Natural killer cell (primary cell): ENCODE results near the gene MAPKAPK2. TPM values are rescaled to one million over a fixed set of nuclear protein-coding genes. Genes with fewer than 3 reads are reported as not detected.
A peak's percentile ranks its signal among the peaks of the same experiment; 100 is the strongest.
"Not testable (repeated sequence)": the region's sequence is repeated elsewhere in the genome, so short reads cannot be mapped to it uniquely, and the experiment has no call there.

Source experiments
- ATAC-seq, 3 donors: fragments of 150-1000 bp in 2 of 3; fragments of 200-7000 bp in 1 of 3; cut with Tn5 transposase; 1 replicate in 1 of 3; 2 replicates in 2 of 3; pipeline ENCODE4 v1.10.0; 2021; ENCODE audit warnings: mild to moderate bottlenecking in 2 of 3, moderate library complexity in 2 of 3
- DNase-seq, 2 donors: peaks; one replicate each; pipeline versions ENCODE4 v3.0.0 to v3.0.0-alpha.2; 2013 to 2021; ENCODE audit warnings: mixed read lengths in 1 of 2
- H3K27ac ChIP-seq: one replicate; pipeline ENCODE4 v1.5.1; 2013; ENCODE audit warnings: mild to moderate bottlenecking, low read length
- H3K27me3 ChIP-seq: one replicate; pipeline ENCODE4 v1.6.1; 2013; ENCODE audit warnings: low read length; ENCODE audit not compliant: control insufficient read depth, insufficient read depth
- H3K36me3 ChIP-seq: one replicate; pipeline ENCODE4 v1.6.1; 2013; ENCODE audit warnings: low read length; ENCODE audit not compliant: control insufficient read depth, insufficient read depth
- H3K4me1 ChIP-seq: one replicate; pipeline ENCODE4 v1.6.1; 2013; ENCODE audit warnings: low read length; ENCODE audit not compliant: control insufficient read depth, insufficient read depth
- H3K4me3 ChIP-seq: one replicate; pipeline ENCODE4 v1.5.1; 2013; ENCODE audit warnings: low read length
- H3K9me3 ChIP-seq: one replicate; pipeline ENCODE4 v1.6.1; 2013; ENCODE audit warnings: low read length; ENCODE audit not compliant: control insufficient read depth, insufficient read depth
- H3K27ac Mint-ChIP-seq, 2 donors: one replicate each; pipeline ENCODE4 v1.8.0; 2022; ENCODE audit warnings: mild to moderate bottlenecking in 2 of 2, mixed read lengths in 2 of 2, moderate library complexity in 1 of 2
- H3K27me3 Mint-ChIP-seq, 2 donors: one replicate each; pipeline ENCODE4 v1.8.0; 2022; ENCODE audit warnings: low read depth in 2 of 2, mixed read lengths in 2 of 2
- H3K36me3 Mint-ChIP-seq: one replicate; pipeline ENCODE4 v1.8.0; 2022; ENCODE audit warnings: mixed read lengths
- H3K4me1 Mint-ChIP-seq, 2 donors: one replicate each; pipeline ENCODE4 v1.8.0; 2022; ENCODE audit warnings: mixed read lengths in 2 of 2
- H3K4me3 Mint-ChIP-seq: one replicate; pipeline ENCODE4 v1.8.0; 2022; ENCODE audit warnings: mild to moderate bottlenecking, moderate library complexity, mixed read lengths
- H3K9me3 Mint-ChIP-seq, 2 donors: one replicate each; pipeline ENCODE4 v1.8.0; 2022; ENCODE audit warnings: mixed read lengths in 2 of 2
- CTCF ChIP-seq: fragments of 200-600 bp; IDR thresholded peaks from one replicate; pipeline ENCODE4 v1.8.0; 2022; ENCODE audit warnings: antibody characterized with exemption
- WGBS: methylation state at CpG from one replicate; pipeline ENCODE4 v1.1.7; 2013; ENCODE audit warnings: missing lambda C conversion rate; ENCODE audit not compliant: insufficient coverage; 5-methylcytosine and 5-hydroxymethylcytosine counted together
- intact Hi-C: fragments of 100-400 bp; cut with micrococcal nuclease; formaldehyde crosslinking; loops from one replicate; pipeline ENCODE4 v1.14.2; 2022
- total RNA-seq, 4 donors: library from RNA; stranded (reverse); fragments of 120-200 nt in 1 of 4; gene quantifications; one replicate each; pipeline versions ENCODE4 v1.2.3 to v1.2.4, GENCODE V29; 2013 to 2022

The MAPKAPK2 gene
- total RNA-seq, 3 donors from 2014 or later (not counting 1 experiment from before 2014, with no cell fraction given) = 137 to 197 (median 178) TPM

GRCh38 chr1:206636671-206637070 lies 48.0 kb upstream of the MAPKAPK2 start:
- intact Hi-C loops = loop anchor here (10.0 kb wide), 2 partner anchors 168 to 278 kb away; no protein-coding TSS in a partner anchor
- H3K9me3 Mint-ChIP-seq = no peaks in the 10 kb centered on the region
- H3K36me3 Mint-ChIP-seq = no peaks in the 10 kb centered on the region
- H3K27ac Mint-ChIP-seq = no peak overlapping the region
- H3K36me3 ChIP-seq = no peaks in the 10 kb centered on the region
- peak overlapping the region; percentile 69 for H3K4me3 Mint-ChIP-seq
- ATAC-seq = no peak
- no peak for TF ChIP-seq CTCF
- DNase-seq = no peak
- H3K4me3 ChIP-seq = no peak overlapping the region
- H3K9me3 ChIP-seq = no peaks in the 10 kb centered on the region
- WGBS = 67% methylated on average over 3 of the region's 4 CpGs
- H3K4me1 ChIP-seq = peaks cover 17% of the 10 kb centered on the region
- H3K27ac ChIP-seq = no peak overlapping the region
- peaks cover 10 to 21% of the 10 kb centered on the region in 2 donors for H3K4me1 Mint-ChIP-seq
- H3K27me3 ChIP-seq = peaks cover 8% of the 10 kb centered on the region
- peaks cover 20 to 32% of the 10 kb centered on the region in 2 donors for H3K27me3 Mint-ChIP-seq

GRCh38 chr1:206637605-206638004 lies 47.1 kb upstream of the MAPKAPK2 start:
- no peak overlapping the region for H3K4me3 ChIP-seq
- intact Hi-C loops = loop anchor here (10.0 kb wide), 2 partner anchors 167 to 277 kb away; no protein-coding TSS in a partner anchor
- H3K4me1 ChIP-seq = peaks cover 17% of the 10 kb centered on the region
- H3K36me3 ChIP-seq = no peaks in the 10 kb centered on the region
- H3K9me3 Mint-ChIP-seq = no peaks in the 10 kb centered on the region
- H3K27ac ChIP-seq = no peak overlapping the region
- DNase-seq (no peak), ATAC-seq (no peak)
- H3K36me3 Mint-ChIP-seq = no peaks in the 10 kb centered on the region
- H3K27me3 Mint-ChIP-seq = peaks cover 17 to 31% of the 10 kb centered on the region in 2 donors
- H3K4me3 Mint-ChIP-seq = no peak overlapping the region
- peaks cover 10 to 21% of the 10 kb centered on the region in 2 donors for H3K4me1 Mint-ChIP-seq
- peaks cover 8% of the 10 kb centered on the region for H3K27me3 ChIP-seq
- no peaks in the 10 kb centered on the region for H3K9me3 ChIP-seq
- no peak for TF ChIP-seq CTCF
- H3K27ac Mint-ChIP-seq = no peak overlapping the region

GRCh38 chr1:206642074-206642473 lies 42.6 kb upstream of the MAPKAPK2 start:
- H3K9me3 Mint-ChIP-seq, H3K27ac ChIP-seq, H3K9me3 ChIP-seq, H3K4me1 Mint-ChIP-seq, ATAC-seq, H3K36me3 ChIP-seq, H3K4me1 ChIP-seq, H3K27me3 ChIP-seq, DNase-seq, intact Hi-C loops, H3K4me3 ChIP-seq, H3K27ac Mint-ChIP-seq, H3K4me3 Mint-ChIP-seq, H3K36me3 Mint-ChIP-seq: not testable (repeated sequence)
- WGBS = no CpG with 5 or more reads among the region's 2 CpGs
- peaks cover 3 to 14% of the 10 kb centered on the region in 2 donors for H3K27me3 Mint-ChIP-seq

GRCh38 chr1:206643118-206643698 lies 41.5 kb upstream of the MAPKAPK2 start:
- H3K27ac Mint-ChIP-seq = no peak overlapping the region
- DNase-seq = no peak
- TF ChIP-seq CTCF = no peak
- Histone ChIP-seq H3K9me3 (no peaks in the 10 kb centered on the region), H3K4me3 (no peak overlapping the region), H3K4me1 (no peaks in the 10 kb centered on the region), H3K27ac (no peak overlapping the region), H3K36me3 (no peaks in the 10 kb centered on the region), H3K27me3 (no peaks in the 10 kb centered on the region)
- no peak overlapping the region for H3K4me3 Mint-ChIP-seq
- ATAC-seq = no peak
- peaks cover 3 to 19% of the 10 kb centered on the region in 2 donors for H3K27me3 Mint-ChIP-seq
- intact Hi-C loops = no loop called here
- no peaks in the 10 kb centered on the region for H3K36me3 Mint-ChIP-seq
- WGBS = 85% methylated on average over 3 of the region's 3 CpGs
- no peaks in the 10 kb centered on the region for H3K9me3 Mint-ChIP-seq
- H3K4me1 Mint-ChIP-seq = no peaks in the 10 kb centered on the region
